Limb (tissue), 2 donors: ENCODE results near the gene ELL2.
"Not testable (repeated sequence)": the region's sequence is repeated elsewhere in the genome, so short reads cannot be mapped to it uniquely, and the experiment has no call there.

Experiments
- DNase-seq, 2 donors: peaks; one replicate each; pipeline ENCODE4 v3.0.0-alpha.2; 2016; ENCODE audit errors: extremely low spot score in 2 of 2

Gene ELL2

DNA sequence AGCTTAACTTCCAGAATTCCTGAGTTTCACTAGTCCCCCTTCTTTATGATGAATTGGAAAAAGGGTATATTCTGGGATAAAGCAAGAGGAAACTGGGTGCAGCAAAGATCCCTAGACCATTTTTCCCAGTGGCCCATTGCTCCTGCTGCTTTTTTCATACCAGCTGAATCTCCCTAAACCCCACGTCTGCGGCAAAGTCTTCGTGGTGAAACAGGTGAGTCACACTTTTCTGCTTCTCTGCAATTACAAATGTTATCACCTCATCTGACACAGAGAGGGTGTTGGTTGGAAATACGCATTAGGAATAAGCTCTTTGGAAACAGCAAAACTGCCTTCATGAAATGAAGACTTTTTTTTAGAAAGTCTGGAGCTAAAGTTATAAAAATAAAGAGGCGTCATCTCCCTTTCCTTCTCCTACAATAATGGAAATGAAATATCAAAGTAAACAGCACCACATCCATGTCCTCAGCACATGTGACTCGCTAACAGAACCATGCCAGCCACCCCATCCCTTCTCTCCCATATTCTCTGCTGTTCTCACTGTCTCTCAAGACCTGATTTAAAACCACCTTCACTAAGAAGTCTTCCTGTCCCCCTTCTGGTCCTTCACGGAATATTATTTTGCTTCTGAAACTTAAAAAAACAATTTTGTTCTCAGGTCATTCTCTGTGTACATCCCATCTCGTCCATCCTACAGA, 99.6 kb downstream of the ELL2 start:
- DNase-seq: no peak

DNA sequence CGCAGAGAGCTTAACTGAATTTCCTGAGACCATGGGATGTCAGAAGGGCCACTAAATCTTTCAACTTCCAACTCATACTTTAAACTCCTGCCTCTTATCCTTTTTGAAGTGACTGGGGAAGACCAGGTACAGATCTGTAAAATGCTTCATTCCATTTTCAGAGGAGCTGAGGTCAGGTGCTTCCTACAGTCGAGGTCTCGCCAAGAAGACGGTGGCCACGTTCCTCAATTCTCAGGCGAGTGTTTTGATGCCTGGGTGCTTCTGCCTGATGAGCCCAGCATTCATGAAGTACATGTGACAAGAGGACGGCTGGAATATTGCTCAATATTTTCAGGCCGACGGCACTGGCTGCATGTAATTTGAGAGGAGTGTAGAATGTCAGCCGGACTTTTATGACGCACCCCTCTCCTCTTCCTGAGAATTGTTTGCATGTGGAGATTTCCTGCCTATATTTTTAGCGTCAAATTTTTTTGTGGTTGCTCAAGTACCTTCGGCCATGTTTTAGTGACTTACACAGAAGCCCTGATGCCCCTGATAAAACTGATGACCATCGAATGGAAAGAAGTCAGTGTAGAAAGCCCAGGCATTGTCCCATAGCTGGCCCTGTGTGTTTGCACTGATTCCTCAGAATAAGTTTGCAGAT, 100.3 kb downstream of the ELL2 start:
- peak in 1 of 2 donors; percentile 46 for DNase-seq

DNA sequence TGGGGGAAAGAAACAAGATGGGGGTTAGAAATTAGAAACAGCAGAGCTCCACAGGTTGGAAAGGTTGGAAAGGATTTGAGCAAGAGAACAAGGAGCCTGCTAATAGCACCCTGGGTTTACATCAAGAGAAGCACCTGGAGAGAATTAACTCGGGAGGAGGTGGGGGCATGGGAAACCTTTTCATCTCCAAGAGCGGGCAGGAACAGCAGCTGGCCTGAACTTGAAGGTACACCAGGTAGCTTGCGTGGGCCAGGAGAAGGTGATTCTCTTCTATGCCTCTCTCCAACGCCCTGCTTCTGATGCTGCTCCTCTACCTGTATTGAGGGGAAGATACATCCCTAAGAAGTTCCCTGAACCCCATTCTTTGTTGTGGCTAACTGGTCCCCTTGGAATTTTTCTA, 102.0 kb downstream of the ELL2 start:
- DNase-seq: no peak

DNA sequence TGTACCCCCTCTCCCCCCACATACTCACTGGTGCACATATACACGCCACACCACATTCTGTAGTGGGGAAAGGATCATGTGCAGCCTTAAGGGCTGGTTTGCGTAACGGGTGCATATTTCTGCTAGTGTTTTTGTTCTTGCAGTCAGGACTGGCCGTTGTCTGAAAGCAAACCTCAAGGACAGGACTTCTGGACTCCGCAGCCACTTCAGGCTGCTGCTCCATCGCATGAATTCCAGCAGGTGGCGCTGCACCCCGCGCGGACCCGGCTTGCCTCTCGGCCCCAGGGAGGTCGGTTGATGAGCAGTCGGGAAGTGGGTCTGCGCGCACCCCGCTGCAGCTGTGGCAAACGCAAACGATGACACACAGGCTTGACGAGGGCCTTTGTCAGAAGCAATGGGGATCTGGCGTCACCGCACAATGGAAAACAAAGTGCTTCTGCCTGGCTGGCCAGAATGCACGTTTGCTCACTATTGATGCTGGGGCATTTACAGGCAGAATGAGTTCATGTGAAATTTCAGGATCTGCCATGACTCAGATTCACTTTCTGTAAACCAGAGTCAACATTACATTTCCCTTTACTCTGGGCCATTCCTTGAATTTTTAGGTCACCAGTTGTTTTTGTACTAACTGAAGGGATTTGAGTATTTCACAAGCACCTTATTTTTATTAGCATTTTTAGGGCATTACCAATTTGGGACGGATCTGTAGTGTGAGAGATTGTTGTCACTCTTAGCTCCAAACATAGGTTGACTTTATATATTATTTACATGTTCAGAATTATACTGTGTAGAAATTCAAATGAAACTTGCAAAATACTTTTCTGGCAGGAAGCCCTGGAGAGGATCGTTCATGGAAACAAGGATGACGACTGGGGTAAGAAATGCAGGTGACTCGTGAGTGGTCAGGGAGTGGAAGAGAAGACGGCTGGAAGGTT, 102.7 kb downstream of the ELL2 start:
- peak; percentile 87 to 94 for DNase-seq

DNA sequence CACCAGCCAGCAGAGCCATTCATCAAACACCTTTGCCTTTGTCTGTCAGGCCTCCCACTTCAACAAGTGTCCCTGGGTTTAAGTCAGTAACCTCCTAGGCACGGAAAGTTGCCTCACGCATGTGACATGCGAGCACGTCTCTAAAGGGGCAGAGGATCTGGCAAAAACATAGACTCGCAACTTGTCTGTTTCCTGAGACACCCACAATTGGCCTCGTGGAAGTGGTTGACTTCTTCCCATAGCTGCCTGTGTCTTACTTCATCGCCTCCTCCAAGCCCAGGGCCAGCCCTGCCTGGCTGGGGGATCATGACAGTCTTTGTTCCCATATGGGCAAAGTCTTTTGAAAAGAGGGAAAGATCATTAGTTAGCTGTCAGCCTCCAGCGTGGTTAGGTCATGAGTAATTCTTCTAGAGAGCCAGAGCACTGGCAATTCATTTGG, 103.6 kb downstream of the ELL2 start:
- no peak for DNase-seq

DNA sequence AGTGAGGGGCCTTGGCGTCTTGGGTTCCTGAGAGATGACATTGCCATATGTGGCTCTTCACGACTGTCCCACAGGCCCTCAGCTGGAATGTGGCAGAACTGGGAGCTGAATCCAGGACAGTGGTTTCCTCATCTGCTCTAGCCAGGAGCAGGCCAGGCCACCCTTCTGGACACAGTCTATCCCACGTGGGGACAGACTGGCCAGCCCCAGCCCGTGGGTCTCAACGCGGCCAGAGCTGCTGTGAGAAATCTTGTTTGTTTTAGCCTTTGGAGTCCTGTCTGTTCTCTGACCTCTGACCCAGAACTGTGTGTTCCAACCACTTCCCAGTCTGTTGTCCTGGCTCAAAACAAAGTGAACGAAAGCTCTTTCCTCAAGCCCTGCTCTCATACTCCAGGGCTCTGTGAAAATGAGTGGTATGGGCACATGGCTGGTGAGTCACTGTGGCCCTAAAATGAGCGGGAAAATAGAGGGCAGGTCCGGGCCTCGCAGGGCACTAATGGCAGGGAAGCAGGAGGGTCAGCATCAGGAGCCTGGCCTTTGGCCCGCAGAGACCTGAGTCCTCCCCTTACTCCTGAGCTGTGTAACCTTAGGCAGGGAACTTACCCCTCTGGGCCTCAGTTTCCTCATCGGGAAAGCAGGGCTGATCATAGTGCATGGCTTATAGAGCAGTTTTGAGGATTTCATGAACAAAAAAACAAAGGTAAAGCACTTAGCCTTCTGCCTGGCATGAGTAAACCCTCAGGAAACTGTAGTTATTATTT, 104.3 kb downstream of the ELL2 start:
- no peak for DNase-seq

DNA sequence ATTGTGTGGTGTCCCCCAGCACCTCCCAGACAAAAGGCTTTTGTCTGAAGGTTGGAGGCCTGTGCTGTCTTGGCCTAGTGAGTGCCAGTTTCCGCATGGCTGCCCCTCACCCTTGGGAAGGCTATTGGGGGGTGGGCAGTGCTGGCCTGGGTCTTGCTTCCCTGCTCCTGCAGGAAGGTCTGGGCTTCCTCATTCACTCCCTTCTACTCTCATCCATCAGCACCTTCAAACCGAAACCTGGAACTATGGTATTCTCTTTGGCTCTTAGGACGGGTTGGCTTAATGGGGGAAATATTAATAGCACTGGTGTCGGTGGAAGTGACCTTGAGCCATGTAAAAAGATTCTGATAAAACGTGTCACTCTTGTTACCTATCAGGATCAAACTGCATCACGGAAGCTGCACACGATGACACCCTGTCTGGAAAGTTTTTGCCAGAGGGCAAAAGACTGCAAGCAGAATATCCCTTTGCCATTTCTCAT, 105.1 kb downstream of the ELL2 start:
- no peak for DNase-seq

DNA sequence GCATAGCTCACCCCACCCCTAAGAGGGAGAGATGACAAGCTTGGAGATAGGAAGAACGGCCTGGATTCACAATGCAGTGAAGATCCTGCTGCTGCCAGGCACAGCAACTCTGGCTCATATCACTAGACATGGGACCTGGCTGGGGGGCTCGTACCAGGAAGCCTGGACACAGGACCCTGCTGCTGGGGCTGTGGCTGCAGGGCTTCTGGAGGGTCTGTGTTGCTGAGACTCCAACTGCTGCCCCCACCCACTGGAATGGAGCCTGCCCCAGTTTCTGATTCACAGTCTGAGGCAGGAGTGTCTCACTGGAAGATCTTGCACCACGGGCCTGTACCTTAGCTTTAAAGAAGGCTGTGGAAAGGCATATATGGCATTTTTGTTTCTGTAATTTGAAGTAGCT, 108.2 kb downstream of the ELL2 start:
- no peak for DNase-seq

DNA sequence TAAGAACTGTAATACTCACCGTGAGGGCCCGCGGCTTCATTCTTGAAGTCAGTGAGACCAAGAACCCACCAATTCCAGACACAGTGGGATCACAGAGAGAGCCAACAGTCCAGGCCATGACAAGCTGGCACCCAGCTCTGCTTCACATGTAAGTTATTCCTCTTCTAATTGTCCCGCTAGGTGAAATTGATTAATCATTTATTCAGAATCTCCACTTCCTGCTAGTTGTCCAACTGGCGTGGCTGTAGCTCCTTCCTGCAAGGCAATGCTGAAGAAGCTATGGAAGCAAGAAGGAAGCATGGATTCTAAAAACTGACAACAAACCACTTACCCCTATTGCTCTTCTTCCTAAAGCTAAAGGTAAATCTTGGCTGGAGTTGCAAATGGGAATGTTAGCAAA, 109.1 kb downstream of the ELL2 start:
- DNase-seq: no peak

DNA sequence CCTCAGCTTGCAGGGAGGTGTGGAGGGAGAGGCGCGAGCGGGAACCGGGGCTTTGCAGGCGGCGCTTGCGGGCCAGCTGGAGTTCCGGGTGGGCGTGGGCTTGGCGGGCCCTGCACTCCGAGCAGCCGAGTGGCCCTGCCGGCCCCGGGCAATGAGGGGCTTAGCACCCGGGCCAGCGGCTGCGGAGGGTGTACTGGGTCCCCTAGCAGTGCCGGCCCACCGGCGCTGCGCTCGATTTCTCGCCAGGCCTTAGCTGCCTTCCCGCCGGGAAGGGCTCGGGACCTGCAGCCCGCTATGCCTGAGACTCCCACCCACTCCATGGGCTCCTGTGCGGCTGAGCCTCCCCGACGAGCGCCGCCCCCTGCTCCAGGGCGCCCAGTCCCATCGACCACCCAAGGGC, 110.5 kb downstream of the ELL2 start:
- not testable (repeated sequence) for DNase-seq

DNA sequence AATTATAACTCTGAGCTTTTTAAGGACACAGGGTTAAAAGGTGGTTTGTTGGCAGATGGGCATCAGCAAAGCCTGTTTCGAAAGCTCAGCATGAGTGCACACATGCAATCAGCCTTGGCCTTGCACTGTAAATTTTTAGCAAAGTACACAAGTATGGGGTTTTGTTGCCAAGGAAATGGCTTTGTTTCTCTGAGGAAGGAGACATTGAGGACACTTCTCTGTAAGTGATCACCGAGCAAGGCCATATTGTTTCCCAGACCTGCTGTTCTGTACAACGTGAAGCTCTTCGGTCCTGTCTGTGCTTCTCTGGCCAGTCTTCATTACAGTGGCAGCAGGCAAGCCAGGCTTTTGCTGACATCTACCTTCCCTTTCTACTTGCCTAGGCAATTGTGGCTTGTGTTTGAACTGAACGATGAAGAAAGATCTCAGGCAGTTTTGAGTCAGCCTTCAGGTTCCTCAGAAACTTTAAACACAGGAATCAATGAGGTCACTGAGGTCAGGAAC, 111.2 kb downstream of the ELL2 start:
- DNase-seq: no peak

DNA sequence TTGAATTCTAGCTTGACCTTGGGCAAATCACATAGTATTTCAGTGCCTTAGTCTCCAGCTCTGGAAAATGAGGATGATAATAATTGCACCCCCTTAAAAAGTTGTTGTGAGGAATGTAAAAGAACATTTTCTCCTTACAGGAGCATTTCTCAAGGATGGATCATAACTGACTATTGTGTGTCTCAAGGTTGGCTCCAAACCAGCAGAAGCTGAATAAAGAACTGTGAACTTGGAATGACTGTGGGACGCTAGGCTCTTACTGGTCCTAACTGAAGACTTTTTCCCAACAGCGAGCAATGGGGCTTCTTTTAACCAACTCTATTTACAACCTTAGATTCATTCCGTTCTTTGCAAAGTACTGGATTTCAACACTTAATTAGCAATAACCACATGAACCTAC, 113.0 kb downstream of the ELL2 start:
- no peak for DNase-seq

DNA sequence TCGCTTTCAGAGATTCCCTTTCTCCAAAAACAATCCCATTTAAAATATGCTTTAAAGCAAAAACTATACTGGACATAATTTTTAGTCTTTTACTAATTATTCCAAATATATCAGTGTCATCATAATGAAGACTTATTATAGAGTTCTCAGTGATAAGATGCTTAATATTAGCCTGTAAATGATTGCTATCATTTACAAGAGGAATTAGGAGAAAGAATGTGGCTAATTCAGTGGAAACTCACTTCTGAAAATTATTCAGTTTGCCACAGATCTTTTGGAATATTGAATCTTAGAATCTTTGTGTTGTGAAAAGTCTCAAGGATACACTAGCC, 114.4 kb downstream of the ELL2 start:
- no peak for DNase-seq

DNA sequence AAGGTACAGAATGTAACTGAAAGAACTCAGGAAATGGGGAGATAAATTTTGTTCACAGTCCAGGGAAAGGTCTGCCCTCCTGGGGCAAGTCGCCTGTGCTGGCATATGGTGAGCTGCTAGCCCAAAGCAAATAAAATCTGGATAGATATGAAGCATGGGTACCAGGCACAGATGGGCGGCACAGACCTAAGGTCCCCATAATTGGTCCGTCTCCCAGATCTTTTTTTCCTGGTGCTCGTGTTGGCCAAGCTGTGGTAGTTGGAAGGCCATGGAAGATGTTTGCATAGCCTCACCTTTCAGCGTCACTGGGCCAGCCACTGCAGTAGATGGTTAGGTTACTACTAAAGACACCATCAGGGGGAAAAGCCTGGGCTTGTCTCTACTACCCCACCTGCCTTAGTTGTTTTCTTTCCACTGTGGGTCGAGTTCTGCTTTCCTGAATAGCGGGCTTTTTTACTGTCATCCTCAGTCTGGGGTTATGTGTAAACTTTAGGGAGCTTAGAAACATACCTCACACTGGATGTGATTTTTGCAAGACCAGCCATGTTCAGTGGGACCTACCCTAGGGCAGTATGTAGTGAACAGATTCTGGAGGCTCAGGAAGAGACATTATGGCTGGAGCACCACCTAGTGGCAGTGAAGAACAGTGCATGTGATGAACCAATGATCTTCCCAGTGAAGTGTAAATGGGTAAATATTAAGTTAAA, 114.9 kb downstream of the ELL2 start:
- DNase-seq: peak; percentile 74 to 79

DNA sequence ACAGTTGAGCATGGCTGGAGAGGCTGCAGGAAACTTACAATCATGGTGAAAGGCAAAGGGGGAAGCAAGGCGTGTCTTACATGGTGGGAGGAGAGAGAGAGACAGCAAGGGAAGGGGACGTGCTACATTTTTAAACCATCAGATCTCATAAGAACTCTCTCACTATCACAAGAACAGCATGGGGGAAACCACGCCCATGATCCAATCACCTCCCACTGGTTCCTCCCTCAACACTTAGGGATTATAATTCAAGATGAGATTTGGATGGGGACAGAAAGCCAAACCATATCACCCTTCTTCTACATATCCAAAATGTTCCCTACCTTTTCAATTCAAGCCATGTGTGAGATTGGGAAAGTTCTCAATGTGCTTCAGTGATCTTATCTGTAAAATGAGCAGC, 116.3 kb downstream of the ELL2 start:
- no peak for DNase-seq

DNA sequence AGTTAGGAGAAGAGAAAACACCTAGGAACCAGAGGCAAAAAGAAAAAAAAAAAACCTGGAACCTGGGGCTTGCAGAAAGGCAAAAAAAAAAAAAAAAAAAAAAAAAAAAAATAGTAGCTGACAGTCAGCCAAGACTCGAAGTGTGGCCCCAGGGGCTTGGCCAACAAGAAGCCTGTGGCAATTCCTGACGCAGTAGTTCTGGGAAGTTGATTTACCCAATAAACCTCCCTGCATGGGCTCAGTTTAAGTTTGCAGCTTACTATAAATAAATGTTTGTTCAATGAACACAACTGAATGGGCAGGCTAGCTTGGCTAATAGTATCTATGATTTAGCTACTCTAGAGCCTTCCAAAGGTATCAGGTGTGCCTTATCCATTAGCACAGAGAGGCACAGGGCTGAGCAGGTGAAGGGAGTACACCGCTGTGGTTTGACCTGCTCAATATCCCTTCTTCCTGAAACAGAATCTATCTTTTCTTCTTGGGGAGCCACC, 117.9 kb downstream of the ELL2 start:
- no peak for DNase-seq

DNA sequence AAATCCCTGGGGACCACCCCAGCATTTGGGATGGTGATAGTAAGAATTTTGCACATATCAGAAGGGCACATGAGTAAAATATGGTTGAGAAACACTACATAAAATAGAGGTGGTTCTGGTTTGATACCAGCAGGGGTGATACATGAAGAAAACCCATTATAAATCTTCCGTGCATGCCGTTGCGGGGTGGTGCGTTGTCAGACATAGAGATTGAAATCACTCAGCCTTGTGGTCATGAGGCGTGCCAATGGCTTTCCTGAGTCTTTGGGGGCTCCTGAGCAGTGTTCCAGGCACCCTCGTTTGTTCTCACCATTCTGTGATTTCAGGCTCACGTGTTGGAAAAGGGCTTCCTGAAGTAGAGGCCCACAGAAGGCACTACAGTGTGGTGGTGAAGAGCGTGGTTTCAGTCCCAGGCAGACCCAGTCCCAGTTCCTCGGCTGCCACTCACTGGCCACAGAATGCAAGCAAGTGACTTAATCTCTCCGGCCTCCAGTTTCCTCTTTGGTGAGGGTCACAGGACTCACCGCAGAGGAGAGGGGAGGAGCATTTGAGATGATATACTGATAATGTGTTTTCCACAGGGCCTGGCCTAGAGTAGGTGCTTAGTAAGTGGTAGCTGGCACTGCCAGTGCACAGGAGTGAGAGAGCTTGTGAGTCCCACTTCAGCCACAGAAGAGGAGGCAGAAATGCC, 118.7 kb downstream of the ELL2 start:
- DNase-seq: no peak

DNA sequence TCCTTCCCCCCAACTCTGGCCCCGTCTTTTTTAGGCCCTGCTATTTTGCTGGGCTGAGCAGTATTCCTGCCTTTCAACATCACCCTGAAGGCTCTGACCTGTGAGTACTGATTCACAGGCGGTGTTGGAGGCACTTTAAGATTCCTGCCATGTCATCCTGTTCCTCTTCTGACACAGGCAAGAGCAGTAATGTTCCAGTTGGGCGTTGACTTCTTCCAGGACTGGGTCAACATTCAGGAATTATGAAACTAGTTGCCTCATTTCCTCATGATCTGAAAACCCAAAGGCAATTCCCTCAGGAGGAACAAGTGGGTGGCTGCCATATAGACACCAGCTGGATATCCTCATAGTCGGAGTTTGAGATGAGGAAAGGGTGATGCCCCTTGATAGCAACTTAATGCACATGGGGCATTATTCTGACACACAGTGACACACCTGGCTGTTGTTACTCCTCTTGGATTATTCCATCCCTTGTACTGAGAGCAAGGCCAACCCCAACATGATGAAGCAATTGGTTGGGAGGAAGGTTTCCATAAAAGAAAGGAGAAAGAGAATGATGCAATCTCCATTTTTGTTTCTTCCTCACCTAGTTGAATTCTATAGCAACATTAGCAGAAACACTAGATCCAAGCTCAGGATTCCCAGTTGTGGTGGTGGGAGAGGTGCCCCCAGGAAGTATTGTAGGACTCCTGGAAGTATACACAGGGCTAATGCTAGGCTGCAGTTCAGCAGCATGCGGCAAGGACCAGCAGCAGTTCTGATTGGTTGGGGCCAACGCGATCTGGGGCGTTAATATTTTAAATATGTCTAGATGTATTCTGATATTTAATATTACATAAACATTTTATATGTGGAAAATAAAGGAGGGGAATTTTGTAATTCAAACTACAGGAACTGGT, 119.5 kb downstream of the ELL2 start:
- DNase-seq: no peak
